Activated CD4-positive, alpha-beta T cell treated with anti-CD3 and anti-CD28 coated beads, Interleukin-2, amount 50 U/mL, for 1 hour (primary cell): ENCODE measurements around the gene CMAS.
"Not testable (repeated sequence)": the region's sequence is repeated elsewhere in the genome, so short reads cannot be mapped to it uniquely, and the experiment has no call there.

ENCODE experiments used
- DNase-seq: peaks from one replicate; pipeline ENCODE4 v3.0.0-alpha.2; 2020

Gene CMAS

GRCh38 chr12:22048351-22049041, 2.5 kb downstream of the CMAS start:
- DNase-seq = no peak

GRCh38 chr12:22050078-22050477, 4.1 kb downstream of the CMAS start:
- DNase-seq = no peak

- no peak for DNase-seq
Observed at GRCh38 chr12:22051114-22051698, 5.2 kb downstream of the CMAS start.

GRCh38 chr12:22052994-22053393, 7.0 kb downstream of the CMAS start:
- not testable (repeated sequence) for DNase-seq

GRCh38 chr12:22054155-22054554, 8.1 kb downstream of the CMAS start:
- DNase-seq = no peak

- no peak for DNase-seq
Observed at GRCh38 chr12:22056607-22057006, 10.6 kb downstream of the CMAS start.

GRCh38 chr12:22059976-22060647, 14.1 kb downstream of the CMAS start:
- no peak for DNase-seq

GRCh38 chr12:22064968-22065367, 18.9 kb downstream of the CMAS start:
- no peak for DNase-seq

GRCh38 chr12:22066310-22066709, 20.3 kb downstream of the CMAS start:
- no peak for DNase-seq

GRCh38 chr12:22069851-22070250, 23.8 kb downstream of the CMAS start:
- DNase-seq = no peak

GRCh38 chr12:22082190-22082701, 36.2 kb downstream of the CMAS start:
- DNase-seq = no peak

GRCh38 chr12:22083167-22083566, 37.1 kb downstream of the CMAS start:
- peak; percentile 30 for DNase-seq

- no peak for DNase-seq
Observed at GRCh38 chr12:22084852-22085251, 38.8 kb downstream of the CMAS start.

- no peak for DNase-seq
Observed at GRCh38 chr12:22088886-22089285, 42.9 kb downstream of the CMAS start.

- no peak for DNase-seq
Observed at GRCh38 chr12:22089486-22089885, 43.5 kb downstream of the CMAS start.

- not testable (repeated sequence) for DNase-seq
Observed at GRCh38 chr12:22099062-22099461, 53.0 kb downstream of the CMAS start.

- peak; percentile 22 for DNase-seq
Observed at GRCh38 chr12:22100958-22101748, 55.1 kb downstream of the CMAS start.

- no peak for DNase-seq
Observed at GRCh38 chr12:22101749-22102243, 55.8 kb downstream of the CMAS start.

- DNase-seq = no peak
Observed at GRCh38 chr12:22103418-22103817, 57.4 kb downstream of the CMAS start.

GRCh38 chr12:22105542-22105941, 59.5 kb downstream of the CMAS start:
- no peak for DNase-seq

GRCh38 chr12:22110176-22110575, 64.2 kb downstream of the CMAS start:
- no peak for DNase-seq
